Fibroblast of lung (primary cell): ENCODE results near the gene POSTN.

ENCODE experiments used
- EZH2 ChIP-seq: IDR thresholded peaks from 2 replicates; pipeline ENCODE4 v1.5.1; 2012; ENCODE audit warnings: low read length, control low read depth, mild to moderate bottlenecking; ENCODE audit errors: missing control alignments
- TF ChIP-seq, protein P1 (sequence below), 2 donors: IDR thresholded peaks in 1 of 2; conservative IDR thresholded peaks in 1 of 2; 1 replicate in 1 of 2; 2 replicates in 1 of 2; pipeline ENCODE4 v1.5.1; 2011 to 2012; ENCODE audit warnings: low read length in 2 of 2, control low read depth in 1 of 2, inconsistent platforms in 1 of 2, low read depth in 1 of 2, mild to moderate bottlenecking in 1 of 2

DNA sequence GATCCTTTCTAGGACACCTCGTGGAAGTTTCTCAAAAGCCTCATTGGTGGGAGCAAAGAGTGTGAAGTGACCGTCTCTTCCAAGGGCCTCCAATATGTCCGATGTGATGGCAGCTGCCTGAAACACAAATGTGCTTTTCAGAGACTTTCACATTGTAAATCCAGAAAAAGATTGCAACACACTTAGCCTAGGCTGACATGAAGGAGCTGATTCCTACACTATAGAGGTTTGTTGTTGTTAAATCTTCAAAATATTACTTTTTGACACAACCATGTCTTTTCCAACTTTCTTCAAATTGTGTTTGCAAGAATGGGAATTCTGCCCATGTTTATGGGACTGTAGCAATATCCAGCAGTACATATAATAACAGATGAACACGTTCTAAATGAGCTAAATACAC is 12.4 kb downstream of the POSTN start:
- TF ChIP-seq, protein P1, sequence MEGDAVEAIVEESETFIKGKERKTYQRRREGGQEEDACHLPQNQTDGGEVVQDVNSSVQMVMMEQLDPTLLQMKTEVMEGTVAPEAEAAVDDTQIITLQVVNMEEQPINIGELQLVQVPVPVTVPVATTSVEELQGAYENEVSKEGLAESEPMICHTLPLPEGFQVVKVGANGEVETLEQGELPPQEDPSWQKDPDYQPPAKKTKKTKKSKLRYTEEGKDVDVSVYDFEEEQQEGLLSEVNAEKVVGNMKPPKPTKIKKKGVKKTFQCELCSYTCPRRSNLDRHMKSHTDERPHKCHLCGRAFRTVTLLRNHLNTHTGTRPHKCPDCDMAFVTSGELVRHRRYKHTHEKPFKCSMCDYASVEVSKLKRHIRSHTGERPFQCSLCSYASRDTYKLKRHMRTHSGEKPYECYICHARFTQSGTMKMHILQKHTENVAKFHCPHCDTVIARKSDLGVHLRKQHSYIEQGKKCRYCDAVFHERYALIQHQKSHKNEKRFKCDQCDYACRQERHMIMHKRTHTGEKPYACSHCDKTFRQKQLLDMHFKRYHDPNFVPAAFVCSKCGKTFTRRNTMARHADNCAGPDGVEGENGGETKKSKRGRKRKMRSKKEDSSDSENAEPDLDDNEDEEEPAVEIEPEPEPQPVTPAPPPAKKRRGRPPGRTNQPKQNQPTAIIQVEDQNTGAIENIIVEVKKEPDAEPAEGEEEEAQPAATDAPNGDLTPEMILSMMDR (conservative IDR thresholded peaks at IDR 0.05 in 1 of 2, IDR thresholded peaks at IDR 0.05 in 1 of 2; ENCODE audit: low read depth in 1 of 2, low read length in 2 of 2): no peak
- TF ChIP-seq EZH2: no peak
